GM19043 (cell line): ENCODE measurements around the gene KRTAP10-1.
"Not testable (repeated sequence)": the region's sequence is repeated elsewhere in the genome, so short reads cannot be mapped to it uniquely, and the experiment has no call there.

Source experiments
- ATAC-seq: cut with Tn5 transposase; IDR thresholded peaks from one replicate; pipeline ENCODE4 v1.9.1; 2021; ENCODE audit warnings: low read depth; ENCODE audit not compliant: unreplicated experiment

Gene KRTAP10-1

GRCh38 chr21:44507673-44508425, 32.1 kb downstream of the KRTAP10-1 start:
- no peak for ATAC-seq

GRCh38 chr21:44506279-44507255, 33.4 kb downstream of the KRTAP10-1 start:
- no peak for ATAC-seq

- ATAC-seq, result no peak
Observed at GRCh38 chr21:44505673-44506278, 34.2 kb downstream of the KRTAP10-1 start.

GRCh38 chr21:44503901-44504399, 36.0 kb downstream of the KRTAP10-1 start:
- ATAC-seq, result no peak

- not testable (repeated sequence) for ATAC-seq
Observed at GRCh38 chr21:44503006-44503889, 36.7 kb downstream of the KRTAP10-1 start.

- no peak for ATAC-seq
Observed at GRCh38 chr21:44502171-44502958, 37.6 kb downstream of the KRTAP10-1 start.

GRCh38 chr21:44500111-44500510, 39.9 kb downstream of the KRTAP10-1 start:
- ATAC-seq, result no peak

- ATAC-seq, result no peak
Observed at GRCh38 chr21:44499631-44500030, 40.4 kb downstream of the KRTAP10-1 start.

GRCh38 chr21:44499211-44499560, 40.8 kb downstream of the KRTAP10-1 start:
- no peak for ATAC-seq

GRCh38 chr21:44498280-44499210, 41.5 kb downstream of the KRTAP10-1 start:
- ATAC-seq, result no peak

- no peak for ATAC-seq
Observed at GRCh38 chr21:44497703-44498126, 42.3 kb downstream of the KRTAP10-1 start.

GRCh38 chr21:44496564-44497550, 43.1 kb downstream of the KRTAP10-1 start:
- no peak for ATAC-seq

- no peak for ATAC-seq
Observed at GRCh38 chr21:44495611-44496563, 44.1 kb downstream of the KRTAP10-1 start.

GRCh38 chr21:44494956-44495355, 45.0 kb downstream of the KRTAP10-1 start:
- ATAC-seq, result no peak

- no peak for ATAC-seq
Observed at GRCh38 chr21:44494418-44494817, 45.6 kb downstream of the KRTAP10-1 start.
